H9 (cell line): ENCODE data around the gene OR51B5. TPM values are rescaled to one million over a fixed set of nuclear protein-coding genes. Genes with fewer than 3 reads are reported as not detected.

ENCODE experiments used
- DNase-seq: peaks from one replicate; pipeline ENCODE4 v3.0.0-alpha.2; 2017
- H2AFZ ChIP-seq: one replicate; pipeline ENCODE4 v1.6.1; 2013; ENCODE audit warnings: mild to moderate bottlenecking, low read length, control low read depth, moderate library complexity
- H2AK5ac ChIP-seq: 2 replicates; pipeline ENCODE4 v1.6.1; 2013; ENCODE audit warnings: low read length, control low read depth, mixed read lengths; ENCODE audit not compliant: insufficient read length
- H2BK120ac ChIP-seq: one replicate; pipeline ENCODE4 v1.6.1; 2013; ENCODE audit warnings: low read depth, mild to moderate bottlenecking, low read length, control low read depth, inconsistent platforms; ENCODE audit not compliant: poor library complexity, severe bottlenecking
- H2BK12ac ChIP-seq: 2 replicates; pipeline ENCODE4 v1.6.1; 2013; ENCODE audit warnings: low read length, control low read depth, mixed read lengths, low read depth; ENCODE audit not compliant: insufficient read length
- H2BK15ac ChIP-seq: 2 replicates; pipeline ENCODE4 v1.6.1; 2013; ENCODE audit warnings: low read depth, low read length, control low read depth
- H2BK20ac ChIP-seq: one replicate; pipeline ENCODE4 v1.6.1; 2013; ENCODE audit warnings: low read depth, mild to moderate bottlenecking, low read length, control low read depth, inconsistent platforms; ENCODE audit not compliant: poor library complexity, severe bottlenecking
- H2BK5ac ChIP-seq: 2 replicates; pipeline ENCODE4 v1.6.1; 2013; ENCODE audit warnings: low read length, control low read depth, mixed read lengths; ENCODE audit not compliant: insufficient read length
- H3K14ac ChIP-seq: 2 replicates; pipeline ENCODE4 v1.6.1; 2013; ENCODE audit warnings: low read length, control low read depth; ENCODE audit not compliant: insufficient read depth
- H3K18ac ChIP-seq: 2 replicates; pipeline ENCODE4 v1.6.1; 2013; ENCODE audit warnings: low read depth, mild to moderate bottlenecking, mixed read lengths, low read length, control low read depth; ENCODE audit not compliant: insufficient read length
- H3K23ac ChIP-seq: 2 replicates; pipeline ENCODE4 v1.6.1; 2013; ENCODE audit warnings: low read length, control low read depth, mixed read lengths, low read depth; ENCODE audit not compliant: insufficient read length
- H3K23me2 ChIP-seq: 2 replicates; pipeline ENCODE4 v1.6.1; 2013; ENCODE audit warnings: low read depth, mild to moderate bottlenecking, mixed read lengths, low read length, control low read depth; ENCODE audit not compliant: insufficient read length, poor library complexity, severe bottlenecking
- H3K27ac ChIP-seq: 2 replicates; pipeline ENCODE4 v1.5.1; 2013; ENCODE audit warnings: low read length, control low read depth, mixed read lengths, low read depth; ENCODE audit not compliant: insufficient read length
- H3K27me3 ChIP-seq: 2 replicates; pipeline ENCODE4 v1.6.1; 2013; ENCODE audit warnings: low read length, control low read depth, inconsistent platforms; ENCODE audit not compliant: insufficient read depth
- H3K4ac ChIP-seq: 2 replicates; pipeline ENCODE4 v1.6.1; 2013; ENCODE audit warnings: low read depth, mild to moderate bottlenecking, control low read depth, inconsistent platforms, low read length, moderate library complexity
- H3K4me1 ChIP-seq: 2 replicates; pipeline ENCODE4 v1.6.1; 2013; ENCODE audit warnings: low read length, control low read depth, inconsistent platforms; ENCODE audit not compliant: insufficient read depth
- H3K4me2 ChIP-seq: 2 replicates; pipeline ENCODE4 v1.6.1; 2013; ENCODE audit warnings: low read length, control low read depth, mixed read lengths; ENCODE audit not compliant: insufficient read length, insufficient read depth
- H3K56ac ChIP-seq: 2 replicates; pipeline ENCODE4 v1.6.1; 2013; ENCODE audit warnings: low read depth, mild to moderate bottlenecking, mixed read lengths, low read length, control low read depth; ENCODE audit not compliant: insufficient read length
- H3K79me1 ChIP-seq: 2 replicates; pipeline ENCODE4 v1.6.1; 2013; ENCODE audit warnings: low read depth, mild to moderate bottlenecking, moderate library complexity, low read length, control low read depth, inconsistent platforms; ENCODE audit not compliant: insufficient read depth, poor library complexity, severe bottlenecking
- H3K79me2 ChIP-seq: 2 replicates; pipeline ENCODE4 v1.6.1; 2013; ENCODE audit warnings: low read length, control low read depth, inconsistent platforms; ENCODE audit not compliant: insufficient read depth
- H3K9ac ChIP-seq: 2 replicates; pipeline ENCODE4 v1.6.1; 2013; ENCODE audit warnings: low read length, control low read depth, mixed read lengths; ENCODE audit not compliant: insufficient read length; ENCODE audit errors: extremely low read depth
- H3K9me3 ChIP-seq: one replicate; pipeline ENCODE4 v1.6.1; 2013; ENCODE audit warnings: low read depth, low read length, inconsistent platforms; ENCODE audit not compliant: control insufficient read depth
- H3T11ph ChIP-seq: one replicate; pipeline ENCODE4 v1.6.1; 2013; ENCODE audit warnings: mild to moderate bottlenecking, low read length, control low read depth, inconsistent platforms
- H4K20me1 ChIP-seq: one replicate; pipeline ENCODE4 v1.6.1; 2013; ENCODE audit not compliant: control insufficient read depth, insufficient read length, insufficient read depth
- H4K5ac ChIP-seq: 2 replicates; pipeline ENCODE4 v1.6.1; 2013; ENCODE audit warnings: low read depth, mild to moderate bottlenecking, mixed read lengths, low read length, control low read depth; ENCODE audit not compliant: insufficient read length
- H4K8ac ChIP-seq: replicated peaks from 2 replicates; pipeline ENCODE4 v1.6.1; 2013; ENCODE audit warnings: low read length, control low read depth, mixed read lengths, low read depth; ENCODE audit not compliant: insufficient read length
- H4K91ac ChIP-seq: 2 replicates; pipeline ENCODE4 v1.6.1; 2013; ENCODE audit warnings: low read depth, mild to moderate bottlenecking, moderate library complexity, mixed read lengths, low read length, control low read depth; ENCODE audit not compliant: insufficient read length
- H3K27ac Mint-ChIP-seq, 3 experiments: 2 replicates in 2 of 3; 3 replicates in 1 of 3; pipeline ENCODE4 v1.8.0; 2020 to 2021; ENCODE audit warnings: mixed read lengths in 3 of 3, mild to moderate bottlenecking in 1 of 3, moderate library complexity in 1 of 3
- H3K27me3 Mint-ChIP-seq: 2 replicates; pipeline ENCODE4 v1.8.0; 2021; ENCODE audit warnings: low read depth, mild to moderate bottlenecking, moderate library complexity, mixed read lengths
- H3K36me3 Mint-ChIP-seq, 3 experiments: 2 replicates in 2 of 3; 3 replicates in 1 of 3; pipeline ENCODE4 v1.8.0; 2020 to 2021; ENCODE audit warnings: low read depth in 3 of 3, mixed read lengths in 3 of 3; ENCODE audit not compliant: insufficient read depth in 1 of 3
- H3K4me1 Mint-ChIP-seq, 2 experiments: 2 replicates each; pipeline ENCODE4 v1.8.0; 2020; ENCODE audit warnings: mixed read lengths in 2 of 2
- H3K4me3 Mint-ChIP-seq, 2 experiments: 2 replicates in 1 of 2; 3 replicates in 1 of 2; pipeline ENCODE4 v1.8.0; 2020 to 2021; ENCODE audit warnings: mild to moderate bottlenecking in 2 of 2, mixed read lengths in 2 of 2, moderate library complexity in 1 of 2
- H3K9me3 Mint-ChIP-seq, 2 experiments: 2 replicates in 1 of 2; 3 replicates in 1 of 2; pipeline ENCODE4 v1.8.0; 2020; ENCODE audit warnings: mild to moderate bottlenecking in 2 of 2, mixed read lengths in 2 of 2, moderate library complexity in 1 of 2
- CTCF ChIP-seq: fragments of 200-600 bp; sonication (generic); conservative IDR thresholded peaks from 3 replicates; pipeline ENCODE4 v1.8.0; 2021; ENCODE audit warnings: antibody characterized with exemption, mild to moderate bottlenecking
- WGBS: extraction: QIAGEN DNeasy Blood & Tissue Kit; methylation state at CpG from one replicate; pipeline ENCODE4 v1.1.7; 2013; ENCODE audit warnings: missing lambda C conversion rate, low lambda C conversion rate, mixed read lengths; ENCODE audit not compliant: insufficient read length; ENCODE audit errors: extremely low coverage; 5-methylcytosine and 5-hydroxymethylcytosine counted together
- total RNA-seq: library from RNA; stranded (reverse); gene quantifications from 2 replicates; pipeline ENCODE4 v1.2.1, GENCODE V29; 2021

OR51B5 gene
- total RNA-seq, 1 experiment from 2014 or later = not detected

DNA sequence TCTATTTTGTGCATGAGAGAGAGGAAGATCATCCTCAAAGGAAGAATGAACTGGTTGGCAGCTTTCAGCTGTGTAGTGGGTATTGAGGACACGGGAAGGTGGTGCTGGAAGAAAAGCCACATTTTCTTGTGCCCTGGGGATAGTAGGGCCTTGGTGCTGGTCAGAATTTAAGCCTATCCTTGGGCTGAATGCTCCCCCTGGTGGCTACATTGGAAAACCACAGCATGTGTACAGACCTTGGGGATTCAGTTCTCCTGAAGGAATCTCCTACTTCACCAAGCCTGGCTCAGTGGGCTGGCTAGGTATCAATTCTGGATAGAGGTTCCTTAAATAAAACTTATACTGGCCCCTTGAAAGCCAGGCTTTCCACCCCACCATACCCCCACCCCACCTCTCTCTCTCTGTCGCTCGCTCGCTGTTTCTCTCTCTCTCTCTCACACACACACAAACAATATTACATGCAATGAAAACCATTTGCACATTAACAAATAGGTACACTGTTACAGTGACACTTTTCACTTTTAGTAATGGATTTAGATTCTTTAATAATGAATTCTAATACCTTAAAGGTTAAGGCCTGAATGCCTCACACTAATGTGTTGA lies 37.5 kb upstream of the OR51B5 start:
- H3K9ac ChIP-seq = no peak overlapping the region
- no peak overlapping the region for H3K4me2 ChIP-seq
- no peak overlapping the region for H3K14ac ChIP-seq
- no peak overlapping the region for H2BK20ac ChIP-seq
- peak; percentile 88 for TF ChIP-seq CTCF
- no peaks in the 10 kb centered on the region for H3K23me2 ChIP-seq
- no peak overlapping the region for H4K8ac ChIP-seq
- no peak overlapping the region for H2AK5ac ChIP-seq
- no CpG with 5 or more reads among the region's 4 CpGs for WGBS
- no peak overlapping the region for H3K23ac ChIP-seq
- no peak overlapping the region for H3T11ph ChIP-seq
- Mint-ChIP-seq H3K9me3 (no peaks in the 10 kb centered on the region; a peak in 1 of 5 replicates), H3K36me3 (no peaks in the 10 kb centered on the region), H3K27ac (no peak overlapping the region), H3K4me1 (peaks cover 17 to 20% of the 10 kb centered on the region in 2 experiments), H3K27me3 (no peaks in the 10 kb centered on the region; the same call in 1 of the 2 replicates), H3K4me3 (no peak overlapping the region)
- H2BK120ac ChIP-seq = no peak overlapping the region
- H4K20me1 ChIP-seq = no peaks in the 10 kb centered on the region
- no peak overlapping the region for H2BK5ac ChIP-seq
- H3K27me3 ChIP-seq = no peaks in the 10 kb centered on the region
- no peak overlapping the region for H2BK15ac ChIP-seq
- no peaks in the 10 kb centered on the region for H3K79me1 ChIP-seq
- H4K91ac ChIP-seq = no peak overlapping the region
- H2AFZ ChIP-seq = no peak overlapping the region
- no peak overlapping the region for H3K56ac ChIP-seq
- H3K79me2 ChIP-seq = no peaks in the 10 kb centered on the region
- H3K27ac ChIP-seq = no peak overlapping the region
- DNase-seq = peak; percentile 76
- no peak overlapping the region for H4K5ac ChIP-seq
- no peaks in the 10 kb centered on the region for H3K9me3 ChIP-seq
- no peaks in the 10 kb centered on the region for H3K4me1 ChIP-seq
- H2BK12ac ChIP-seq = no peak overlapping the region
- no peak overlapping the region for H3K18ac ChIP-seq
- H3K4ac ChIP-seq = no peak overlapping the region
